Neuronal stem cell (in vitro differentiated cells): ENCODE measurements around the gene TXN2. TPM values are rescaled to one million over a fixed set of nuclear protein-coding genes. Genes with fewer than 3 reads are reported as not detected.
A peak's percentile ranks its signal among the peaks of the same experiment; 100 is the strongest.

Experiments used
- DNase-seq: peaks from one replicate; pipeline ENCODE4 v3.0.0-alpha.2; 2013; ENCODE audit warnings: low spot score
- H2AFZ ChIP-seq: one replicate; pipeline ENCODE4 v1.6.1; 2013; ENCODE audit warnings: mild to moderate bottlenecking, low read length, inconsistent platforms
- H2AK5ac ChIP-seq: 2 replicates; pipeline ENCODE4 v1.6.1; 2013; ENCODE audit warnings: low read depth, mild to moderate bottlenecking, inconsistent platforms, low read length, moderate library complexity, mixed read lengths
- H2BK120ac ChIP-seq: 2 replicates; pipeline ENCODE4 v1.6.1; 2013; ENCODE audit warnings: low read depth, mild to moderate bottlenecking, inconsistent platforms, low read length, moderate library complexity, mixed read lengths
- H2BK12ac ChIP-seq: one replicate; pipeline ENCODE4 v1.6.1; 2013; ENCODE audit warnings: low read length, inconsistent platforms
- H2BK15ac ChIP-seq: 2 replicates; pipeline ENCODE4 v1.6.1; 2013; ENCODE audit warnings: mild to moderate bottlenecking, low read length, inconsistent platforms, mixed read lengths
- H2BK5ac ChIP-seq: one replicate; pipeline ENCODE4 v1.6.1; 2013; ENCODE audit warnings: inconsistent platforms, mild to moderate bottlenecking, low read length, moderate library complexity
- H3K14ac ChIP-seq: one replicate; pipeline ENCODE4 v1.6.1; 2013; ENCODE audit warnings: low read length, inconsistent platforms
- H3K18ac ChIP-seq: 2 replicates; pipeline ENCODE4 v1.6.1; 2013; ENCODE audit warnings: low read length, inconsistent platforms
- H3K23ac ChIP-seq: 2 replicates; pipeline ENCODE4 v1.6.1; 2013; ENCODE audit warnings: low read depth, mild to moderate bottlenecking, mixed read lengths, low read length, inconsistent platforms; ENCODE audit not compliant: poor library complexity
- H3K27ac ChIP-seq: replicated peaks from 3 replicates; pipeline ENCODE4 v1.5.1; 2013; ENCODE audit warnings: low read length, inconsistent platforms
- H3K27me3 ChIP-seq, 3 experiments: 2 replicates each; pipeline ENCODE4 v1.6.1; 2013; ENCODE audit warnings: low read length in 3 of 3, mild to moderate bottlenecking in 2 of 3, inconsistent platforms in 1 of 3, low read depth in 1 of 3, mixed read lengths in 1 of 3, moderate library complexity in 1 of 3; ENCODE audit not compliant: control insufficient read depth in 3 of 3, insufficient read depth in 3 of 3
- H3K36me3 ChIP-seq, 2 donors: replicated peaks in 1 of 2; 2 replicates each; pipeline ENCODE4 v1.6.1; 2013; ENCODE audit warnings: low read length in 2 of 2; ENCODE audit not compliant: control insufficient read depth in 2 of 2, insufficient read depth in 2 of 2
- H3K4ac ChIP-seq: 2 replicates; pipeline ENCODE4 v1.6.1; 2013; ENCODE audit warnings: inconsistent platforms, mild to moderate bottlenecking, low read length, moderate library complexity
- H3K4me1 ChIP-seq, 2 donors: 1 replicate in 1 of 2; 2 replicates in 1 of 2; pipeline ENCODE4 v1.6.1; 2013; ENCODE audit warnings: low read length in 2 of 2, low read depth in 1 of 2; ENCODE audit not compliant: control insufficient read depth in 2 of 2, insufficient read depth in 1 of 2
- H3K4me2 ChIP-seq: one replicate; pipeline ENCODE4 v1.6.1; 2013; ENCODE audit warnings: mild to moderate bottlenecking, low read length, inconsistent platforms; ENCODE audit not compliant: insufficient read depth, poor library complexity, severe bottlenecking
- H3K4me3 ChIP-seq, 2 donors: 2 replicates each; pipeline ENCODE4 v1.5.1; 2013; ENCODE audit warnings: low read length in 2 of 2, mild to moderate bottlenecking in 2 of 2, inconsistent platforms in 1 of 2, moderate library complexity in 1 of 2
- H3K79me1 ChIP-seq: one replicate; pipeline ENCODE4 v1.6.1; 2013; ENCODE audit warnings: low read depth, mild to moderate bottlenecking, inconsistent platforms, low read length, moderate library complexity
- H3K9ac ChIP-seq: one replicate; pipeline ENCODE4 v1.6.1; 2013; ENCODE audit warnings: mild to moderate bottlenecking, low read depth, low read length, inconsistent platforms; ENCODE audit not compliant: poor library complexity
- H3K9me3 ChIP-seq, 2 donors: replicated peaks in 1 of 2; 2 replicates each; pipeline versions ENCODE3 to v1.6.1; 2013; ENCODE audit warnings: low read length in 2 of 2, mild to moderate bottlenecking in 2 of 2, inconsistent platforms in 1 of 2, low read depth in 1 of 2, mixed read lengths in 1 of 2, moderate library complexity in 1 of 2; ENCODE audit not compliant: control insufficient read depth in 2 of 2, insufficient read depth in 1 of 2
- H4K8ac ChIP-seq: one replicate; pipeline ENCODE4 v1.6.1; 2013; ENCODE audit warnings: low read depth, mild to moderate bottlenecking, inconsistent platforms, low read length, moderate library complexity
- H4K91ac ChIP-seq: one replicate; pipeline ENCODE4 v1.6.1; 2013; ENCODE audit warnings: low read length, low read depth, mild to moderate bottlenecking, inconsistent platforms; ENCODE audit not compliant: poor library complexity
- WGBS, 2 donors: extraction: QIAGEN DNeasy Blood & Tissue Kit; methylation state at CpG; one replicate each; pipeline ENCODE4 v1.1.7; 2013; ENCODE audit warnings: missing lambda C conversion rate in 2 of 2, mixed read lengths in 1 of 2; ENCODE audit not compliant: insufficient read length in 2 of 2, insufficient replicate concordance in 1 of 2; ENCODE audit errors: extremely low coverage in 2 of 2; 5-methylcytosine and 5-hydroxymethylcytosine counted together
- small RNA-seq: library from polyadenylated mRNA; stranded (forward); fragments of <200 nt; extraction: miRNeasy Mini kit (QIAGEN cat#:217004); gene quantifications from one replicate; pipeline ENCODE3, GENCODE V24; 2013; ENCODE audit not compliant: insufficient read depth

Gene TXN2

DNA sequence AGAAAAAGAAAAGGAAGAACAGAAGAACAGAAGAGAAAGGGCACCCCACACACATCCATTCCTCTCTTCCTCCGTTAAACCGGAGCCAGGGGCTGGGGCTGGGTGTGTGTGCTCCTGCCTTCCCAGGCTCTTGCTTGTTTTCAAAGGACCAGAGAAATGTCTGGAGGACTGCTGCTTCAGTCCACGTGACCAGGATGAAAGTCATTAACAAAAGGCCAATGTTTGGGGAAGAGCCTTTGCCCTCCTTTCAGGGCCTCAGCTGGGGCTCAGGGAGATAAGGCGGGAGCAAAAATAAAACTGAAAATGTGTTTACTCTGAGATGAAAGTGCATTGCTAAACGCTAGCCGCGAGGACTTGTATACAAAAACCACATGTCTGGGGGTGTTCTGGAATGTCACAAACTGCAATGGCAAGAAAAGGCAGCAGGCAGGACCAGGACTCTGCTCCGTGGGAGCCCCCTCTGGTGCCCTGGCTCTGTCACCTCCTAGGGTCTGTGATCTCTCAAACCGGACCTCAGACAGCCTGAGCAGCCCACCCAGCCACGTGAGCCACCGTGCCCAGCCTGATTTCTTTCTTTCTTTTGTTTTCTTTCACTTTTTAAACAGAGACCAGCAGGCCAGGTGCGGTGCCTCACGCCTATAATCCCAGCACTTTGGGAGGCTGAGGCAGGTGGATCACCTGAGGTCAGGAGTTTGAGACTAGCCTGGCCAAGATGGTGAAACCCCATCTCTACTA, 62.1 kb downstream of the TXN2 start:
- Histone ChIP-seq H4K8ac (no peak overlapping the region), H3K79me1 (no peaks in the 10 kb centered on the region), H3K9me3 (no peaks in the 10 kb centered on the region), H3K18ac (no peak overlapping the region), H3K27ac (no peak overlapping the region), H3K27me3 (no peaks in the 10 kb centered on the region), H3K36me3 (no peaks in the 10 kb centered on the region), H2BK15ac (no peak overlapping the region), H2BK5ac (no peak overlapping the region), H2AK5ac (no peak overlapping the region), H3K9ac (no peak overlapping the region), H3K23ac (no peak overlapping the region), H3K4me2 (peak overlapping the region; percentile 12), H3K4ac (no peak overlapping the region), H2BK120ac (no peak overlapping the region), H2AFZ (peak overlapping the region; percentile 91), H2BK12ac (no peak overlapping the region), H3K4me3 (no peak overlapping the region), H3K4me1 (peaks cover 5 to 8% of the 10 kb centered on the region in 2 donors), H3K14ac (no peak overlapping the region), H4K91ac (no peak overlapping the region)
- DNase-seq, result no peak
- WGBS, 2 donors, result no CpG with 5 or more reads among the region's 13 CpGs

DNA sequence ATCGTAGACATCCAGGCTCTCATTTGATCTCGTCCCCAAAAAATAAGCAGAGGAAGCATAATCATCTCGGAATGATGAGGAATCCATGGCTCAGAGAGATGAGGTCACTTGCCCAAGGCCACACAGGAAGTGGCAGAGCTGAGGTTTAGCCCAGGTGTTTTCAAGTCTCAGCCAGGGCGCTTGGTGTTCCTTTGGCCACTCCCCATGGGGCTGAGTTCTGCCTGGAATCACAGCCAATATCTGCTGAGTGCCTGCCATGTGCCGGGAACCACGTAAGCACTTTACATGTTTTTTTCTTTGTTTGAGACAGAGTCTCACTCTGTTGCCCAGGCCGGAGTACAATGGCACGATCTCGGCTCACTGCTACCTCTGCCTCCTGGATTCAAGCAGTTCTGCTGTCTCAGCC, 64.2 kb downstream of the TXN2 start:
- H3K27me3 ChIP-seq, result no peaks in the 10 kb centered on the region
- H3K9ac ChIP-seq, result no peak overlapping the region
- H3K36me3 ChIP-seq, result no peaks in the 10 kb centered on the region
- peaks cover 5 to 9% of the 10 kb centered on the region in 2 donors for H3K4me1 ChIP-seq
- H4K8ac ChIP-seq, result no peak overlapping the region
- no peak overlapping the region for H3K27ac ChIP-seq
- no peak overlapping the region for H3K14ac ChIP-seq
- peak overlapping the region; percentile 86 for H2AK5ac ChIP-seq
- peak overlapping the region; percentile 19 for H2BK15ac ChIP-seq
- H3K4ac ChIP-seq, result no peak overlapping the region
- no peak overlapping the region for H2BK12ac ChIP-seq
- no peak overlapping the region for H3K4me2 ChIP-seq
- DNase-seq, result no peak
- no peak overlapping the region for H2BK120ac ChIP-seq
- H3K23ac ChIP-seq, result no peak overlapping the region
- H3K79me1 ChIP-seq, result no peaks in the 10 kb centered on the region
- no peak overlapping the region for H3K4me3 ChIP-seq
- no peaks in the 10 kb centered on the region for H3K9me3 ChIP-seq
- no peak overlapping the region for H2AFZ ChIP-seq
- no CpG with 5 or more reads among the region's 9 CpGs for WGBS, 2 donors
- H4K91ac ChIP-seq, result no peak overlapping the region
- peak overlapping the region; percentile 3 for H3K18ac ChIP-seq
- no peak overlapping the region for H2BK5ac ChIP-seq

Small RNA genes lying within 50 kb of the gene (small RNA-seq; reads per million reads assigned to genes)
- not detected for gene RF00019
